ENCODE data around the gene BIN2.

Gene BIN2

GRCh38 chr12:51323966-51324895 is at the start of gene BIN2:
Gene BIN2, minus strand, starts transcription at chr12:51324174. Its CDS starts 72 bp downstream, at chr12:51324102.
- no peaks in the 10 kb centered on the region for H3K9me3 Mint-ChIP-seq
- H3K27me3 Mint-ChIP-seq (ENCODE audit: low read depth): no peaks in the 10 kb centered on the region
- peak within 1 kb of the TSS; percentile 95 for H3K4me3 Mint-ChIP-seq
- H3K4me1 Mint-ChIP-seq (ENCODE audit: low read depth): peaks cover 58% of the 10 kb centered on the region
- DNase-seq (ENCODE audit: low spot score): peak; percentile 75
- H3K27ac Mint-ChIP-seq: peak within 1 kb of the TSS; percentile 91
- H3K36me3 Mint-ChIP-seq (ENCODE audit: low read depth): peaks cover 32% of the 10 kb centered on the region

DNA sequence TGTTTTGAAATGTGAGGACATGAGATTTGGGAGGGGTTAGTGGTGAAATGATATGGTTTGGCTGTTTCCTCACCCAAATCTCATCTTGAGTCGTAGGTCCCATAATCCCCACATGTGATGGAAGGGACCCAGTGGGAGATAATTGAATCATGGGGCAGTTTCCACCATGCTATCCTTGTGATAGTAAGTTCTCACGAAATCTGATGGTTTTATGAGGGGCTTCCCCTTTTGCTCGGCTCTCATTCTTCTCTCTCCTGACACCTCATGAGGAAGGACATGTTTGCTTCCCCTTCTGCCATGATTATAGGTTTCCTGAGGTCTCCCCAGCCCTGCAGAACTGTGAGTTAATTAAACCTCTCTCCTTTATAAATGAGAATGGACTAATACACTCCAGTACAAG is 49.2 kb upstream of the BIN2 start:
- DNase-seq (ENCODE audit: low spot score): no peak
- Mint-ChIP-seq H3K9me3 (no peaks in the 10 kb centered on the region), H3K27me3 (ENCODE audit: low read depth) (no peaks in the 10 kb centered on the region), H3K27ac (no peak overlapping the region), H3K4me3 (no peak overlapping the region), H3K36me3 (ENCODE audit: low read depth) (peaks cover 51% of the 10 kb centered on the region), H3K4me1 (ENCODE audit: low read depth) (peaks cover 42% of the 10 kb centered on the region)

DNA sequence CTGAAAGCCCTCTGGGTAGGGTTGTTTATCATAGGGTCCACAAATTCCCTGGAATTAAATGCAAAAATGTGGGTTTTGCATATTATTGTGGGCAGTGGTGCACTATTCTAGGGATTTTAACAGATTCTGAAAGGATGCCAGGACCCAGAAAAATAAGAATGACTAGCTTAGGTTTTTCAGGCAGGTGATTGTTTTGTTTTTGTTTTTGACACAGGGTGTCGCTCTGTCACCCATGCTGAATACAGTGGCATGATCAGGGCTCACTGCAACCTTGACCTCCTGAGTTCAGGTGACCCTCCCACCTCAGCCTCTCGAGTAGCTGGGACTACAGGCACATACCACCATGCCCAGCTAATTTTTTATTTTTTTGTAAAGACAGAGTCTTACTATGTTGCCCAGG is 48.0 kb upstream of the BIN2 start:
- Mint-ChIP-seq H3K4me1 (ENCODE audit: low read depth) (peaks cover 51% of the 10 kb centered on the region), H3K36me3 (ENCODE audit: low read depth) (peaks cover 49% of the 10 kb centered on the region), H3K27ac (no peak overlapping the region), H3K9me3 (no peaks in the 10 kb centered on the region), H3K4me3 (no peak overlapping the region), H3K27me3 (ENCODE audit: low read depth) (no peaks in the 10 kb centered on the region)
- DNase-seq (ENCODE audit: low spot score): no peak

DNA sequence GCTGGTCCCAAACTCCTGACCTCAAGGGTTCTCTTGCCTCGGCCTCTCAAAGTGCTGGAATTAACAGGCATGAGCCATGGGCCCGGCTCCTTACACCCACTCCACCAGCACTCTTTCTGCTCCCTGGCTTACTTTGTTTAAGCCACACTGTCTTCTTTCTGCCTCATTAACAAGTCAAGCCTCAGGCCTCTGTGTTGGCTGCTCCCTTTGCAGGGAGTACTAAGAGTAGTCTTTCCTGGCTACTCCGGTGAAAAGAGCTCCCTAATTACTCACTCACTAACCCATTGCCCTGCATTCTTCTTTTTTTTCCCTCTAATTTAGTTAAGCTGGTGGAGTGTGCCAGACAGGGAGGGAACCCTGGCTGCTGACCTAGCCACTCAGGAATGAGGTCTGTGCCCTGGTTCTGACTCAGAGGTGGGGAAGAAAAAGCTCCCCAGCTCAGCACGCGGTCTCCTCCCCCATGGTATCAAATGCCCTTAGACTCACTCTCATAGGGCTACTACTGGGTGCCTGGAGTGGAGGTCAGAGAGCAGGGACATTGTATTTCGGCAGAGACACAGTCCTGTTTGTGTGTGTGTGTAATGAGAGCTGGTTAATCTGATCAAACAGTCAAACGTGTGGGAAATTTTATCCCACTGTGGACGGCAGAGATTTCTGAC is 47.5 kb upstream of the BIN2 start:
- peaks cover 49% of the 10 kb centered on the region for H3K36me3 Mint-ChIP-seq (ENCODE audit: low read depth)
- no peaks in the 10 kb centered on the region for H3K9me3 Mint-ChIP-seq
- peak overlapping the region; percentile 49 for H3K27ac Mint-ChIP-seq
- peaks cover 51% of the 10 kb centered on the region for H3K4me1 Mint-ChIP-seq (ENCODE audit: low read depth)
- no peak for DNase-seq (ENCODE audit: low spot score)
- peak overlapping the region; percentile 48 for H3K4me3 Mint-ChIP-seq
- H3K27me3 Mint-ChIP-seq (ENCODE audit: low read depth): no peaks in the 10 kb centered on the region

DNA sequence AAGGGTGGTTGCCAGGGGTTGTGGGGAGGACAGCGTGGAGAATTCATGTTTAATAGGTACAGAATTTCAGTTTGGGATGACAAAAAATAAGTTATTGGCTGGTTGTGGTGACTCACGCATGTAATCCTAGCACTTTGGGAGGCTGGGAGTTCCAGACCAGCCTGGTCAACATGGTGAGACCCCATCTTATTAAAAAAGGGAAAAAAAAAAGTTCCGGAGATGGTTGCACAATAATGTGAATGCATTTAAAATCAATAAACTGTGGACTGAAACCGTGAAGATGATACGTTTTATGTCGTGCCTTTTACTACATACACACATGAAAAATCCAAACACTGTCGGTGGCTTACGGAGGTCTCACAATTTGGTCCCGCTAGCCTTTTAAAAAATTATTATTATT is 46.7 kb upstream of the BIN2 start:
- Mint-ChIP-seq H3K27me3 (ENCODE audit: low read depth) (no peaks in the 10 kb centered on the region), H3K9me3 (no peaks in the 10 kb centered on the region), H3K4me3 (no peak overlapping the region), H3K4me1 (ENCODE audit: low read depth) (peaks cover 53% of the 10 kb centered on the region), H3K27ac (no peak overlapping the region), H3K36me3 (ENCODE audit: low read depth) (peaks cover 49% of the 10 kb centered on the region)
- no peak for DNase-seq (ENCODE audit: low spot score)

- no peak for DNase-seq (ENCODE audit: low spot score)
- peak overlapping the region; percentile 73 for H3K4me3 Mint-ChIP-seq
- H3K4me1 Mint-ChIP-seq (ENCODE audit: low read depth): peaks cover 51% of the 10 kb centered on the region
- peaks cover 43% of the 10 kb centered on the region for H3K36me3 Mint-ChIP-seq (ENCODE audit: low read depth)
- H3K27ac Mint-ChIP-seq: peak overlapping the region; percentile 82
- no peaks in the 10 kb centered on the region for H3K27me3 Mint-ChIP-seq (ENCODE audit: low read depth)
- H3K9me3 Mint-ChIP-seq: no peaks in the 10 kb centered on the region
Measured at GRCh38 chr12:51369581-51369980, 45.6 kb upstream of the BIN2 start.

DNA sequence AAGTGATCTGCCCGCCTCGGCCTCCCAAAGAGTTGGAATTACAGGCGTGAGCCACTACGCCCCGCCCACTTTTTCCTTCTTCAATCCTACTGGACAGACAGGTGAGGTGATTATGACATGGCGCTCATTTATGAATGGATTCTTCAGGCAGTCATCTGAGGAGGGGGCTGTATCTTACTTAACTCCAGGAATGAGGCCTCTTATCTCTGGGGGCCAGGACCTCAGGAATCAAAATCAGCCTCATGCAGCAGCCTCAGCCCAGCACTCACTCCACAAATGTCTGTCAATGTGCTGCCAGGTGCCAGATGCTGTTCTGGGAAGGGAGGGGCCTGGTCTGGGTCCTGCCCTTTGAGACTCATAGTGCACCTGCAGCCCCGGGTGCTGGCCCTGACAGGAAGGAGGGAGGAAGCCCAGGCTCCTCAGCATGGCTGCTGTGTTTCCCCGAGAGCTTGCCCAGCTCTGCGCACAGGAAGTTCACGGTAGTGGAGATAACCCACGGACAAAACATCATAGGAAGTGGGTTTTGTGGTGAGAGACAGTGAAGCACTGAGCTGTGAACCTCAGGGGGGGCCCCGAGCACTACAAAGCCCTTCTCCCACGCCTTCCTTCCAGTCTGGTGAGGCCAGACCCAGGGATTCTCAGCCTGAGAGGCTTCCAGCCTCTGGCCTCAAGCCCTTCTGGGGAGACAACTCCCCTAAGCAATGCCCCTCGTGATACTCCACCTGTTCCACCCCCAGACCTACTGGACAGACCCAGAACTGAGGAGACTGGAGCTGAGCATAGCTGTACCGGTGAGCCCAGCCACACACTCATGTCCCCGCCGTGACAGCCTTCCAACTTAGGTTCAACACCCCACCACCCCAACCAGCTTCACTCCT is 44.9 kb upstream of the BIN2 start:
- no peaks in the 10 kb centered on the region for H3K27me3 Mint-ChIP-seq (ENCODE audit: low read depth)
- H3K27ac Mint-ChIP-seq: peak overlapping the region; percentile 82
- peaks cover 50% of the 10 kb centered on the region for H3K4me1 Mint-ChIP-seq (ENCODE audit: low read depth)
- H3K36me3 Mint-ChIP-seq (ENCODE audit: low read depth): peaks cover 39% of the 10 kb centered on the region
- peak; percentile 91 for DNase-seq (ENCODE audit: low spot score)
- no peaks in the 10 kb centered on the region for H3K9me3 Mint-ChIP-seq
- peak overlapping the region; percentile 73 for H3K4me3 Mint-ChIP-seq

- Mint-ChIP-seq H3K27ac (no peak overlapping the region), H3K9me3 (no peaks in the 10 kb centered on the region), H3K27me3 (ENCODE audit: low read depth) (no peaks in the 10 kb centered on the region), H3K36me3 (ENCODE audit: low read depth) (peaks cover 25% of the 10 kb centered on the region), H3K4me1 (ENCODE audit: low read depth) (peaks cover 38% of the 10 kb centered on the region), H3K4me3 (no peak overlapping the region)
- no peak for DNase-seq (ENCODE audit: low spot score)
Measured at GRCh38 chr12:51365276-51365675, 41.3 kb upstream of the BIN2 start.

GRCh38 chr12:51364001-51364400 is 40.0 kb upstream of the BIN2 start:
- Mint-ChIP-seq H3K27ac (no peak overlapping the region), H3K27me3 (ENCODE audit: low read depth) (no peaks in the 10 kb centered on the region), H3K36me3 (ENCODE audit: low read depth) (peaks cover 27% of the 10 kb centered on the region), H3K4me3 (no peak overlapping the region), H3K4me1 (ENCODE audit: low read depth) (peaks cover 28% of the 10 kb centered on the region), H3K9me3 (no peaks in the 10 kb centered on the region)
- DNase-seq (ENCODE audit: low spot score): no peak

DNA sequence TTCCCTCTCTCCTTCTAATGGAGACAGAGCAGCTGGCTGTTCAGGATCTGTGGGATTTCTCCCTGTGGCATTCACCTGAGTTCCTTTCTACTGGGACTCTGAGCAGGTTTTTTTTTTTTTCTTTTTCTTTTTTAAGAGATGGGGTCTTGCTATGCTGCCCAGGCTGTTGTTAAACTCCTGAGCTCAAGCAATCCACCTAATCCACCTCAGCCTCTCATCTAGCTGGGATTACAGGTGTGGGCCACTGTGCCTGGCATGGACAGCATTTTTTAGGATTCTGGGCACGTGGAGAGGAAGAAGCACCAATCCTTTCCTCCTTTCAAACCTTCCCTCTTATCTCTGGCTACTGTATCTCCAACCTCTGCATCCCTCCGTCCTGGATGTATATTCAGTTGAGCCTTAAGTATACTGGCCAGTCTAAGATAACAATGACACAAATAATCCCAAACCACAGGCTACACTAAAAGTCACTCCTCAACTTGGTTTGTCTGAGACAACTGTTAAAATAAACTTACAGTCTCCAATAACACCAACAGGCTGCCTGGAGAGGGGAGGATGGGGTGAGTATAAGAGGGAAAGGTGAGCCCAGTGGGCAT is 38.9 kb upstream of the BIN2 start:
- Mint-ChIP-seq H3K4me3 (no peak overlapping the region), H3K27me3 (ENCODE audit: low read depth) (no peaks in the 10 kb centered on the region), H3K27ac (no peak overlapping the region), H3K4me1 (ENCODE audit: low read depth) (peaks cover 18% of the 10 kb centered on the region), H3K36me3 (ENCODE audit: low read depth) (peaks cover 29% of the 10 kb centered on the region), H3K9me3 (no peaks in the 10 kb centered on the region)
- DNase-seq (ENCODE audit: low spot score): no peak

DNA sequence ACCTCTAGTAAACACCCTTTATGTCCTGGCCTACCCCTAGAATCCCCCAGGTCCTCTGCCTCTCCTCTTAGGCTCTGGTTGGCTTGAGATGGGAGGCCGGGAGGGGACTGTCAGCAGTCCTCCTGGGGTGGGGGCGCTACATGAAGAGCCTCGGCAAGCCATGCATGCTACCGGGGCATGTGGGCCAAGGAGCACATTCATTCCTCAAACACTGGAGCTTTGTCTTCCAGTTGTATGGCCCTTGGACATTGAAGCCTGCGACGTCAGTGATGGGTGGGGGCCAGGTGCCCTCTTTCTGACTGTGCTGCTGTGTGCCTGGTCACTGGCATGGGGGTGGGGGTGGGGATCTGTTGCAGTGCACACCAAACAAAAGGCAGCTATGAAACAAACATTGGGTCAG is 38.3 kb upstream of the BIN2 start:
- Mint-ChIP-seq H3K27ac (no peak overlapping the region), H3K4me3 (no peak overlapping the region), H3K36me3 (ENCODE audit: low read depth) (peaks cover 27% of the 10 kb centered on the region), H3K4me1 (ENCODE audit: low read depth) (peaks cover 13% of the 10 kb centered on the region), H3K9me3 (no peaks in the 10 kb centered on the region), H3K27me3 (ENCODE audit: low read depth) (no peaks in the 10 kb centered on the region)
- DNase-seq (ENCODE audit: low spot score): no peak

DNA sequence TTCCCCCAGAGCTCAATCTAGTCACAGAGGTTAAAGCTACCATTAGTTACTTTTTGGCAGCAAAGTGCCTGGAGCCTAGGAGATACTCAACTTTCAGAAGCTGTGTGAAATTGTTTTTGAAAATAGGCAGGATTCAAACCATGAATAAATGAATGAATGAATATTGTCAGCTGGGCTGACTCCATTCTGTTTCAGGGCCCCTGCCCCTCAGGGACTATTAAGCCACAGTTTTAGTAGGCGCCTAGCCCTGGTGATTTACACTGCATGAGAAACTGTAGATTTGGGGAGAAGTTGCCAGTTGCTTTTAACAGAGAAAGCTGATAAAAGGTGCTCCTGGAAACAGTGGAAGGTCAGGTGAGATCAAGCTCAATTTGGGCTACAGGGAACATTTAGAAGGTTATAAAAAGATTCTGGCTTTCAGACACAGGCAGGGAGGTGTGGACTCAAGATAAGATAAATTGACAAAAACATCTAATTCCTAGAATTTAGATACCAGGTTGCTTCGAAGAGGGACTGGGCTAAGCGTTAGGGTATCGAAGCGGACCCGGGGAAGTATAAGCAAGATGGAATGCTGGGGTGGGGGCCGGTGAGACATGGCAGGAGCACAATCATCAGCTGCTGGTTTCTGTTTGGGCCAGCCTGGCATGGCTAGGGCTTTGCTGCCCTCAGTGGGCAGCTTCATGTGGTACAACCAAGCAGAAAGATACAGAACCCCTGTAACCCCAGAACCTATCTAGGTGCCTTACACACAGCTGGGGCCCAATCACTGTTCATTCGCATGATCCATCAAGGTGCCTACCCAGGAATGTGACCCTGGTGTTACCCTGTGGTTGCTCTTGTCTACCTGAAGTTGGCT is 37.4 kb upstream of the BIN2 start:
- Mint-ChIP-seq H3K27me3 (ENCODE audit: low read depth) (no peaks in the 10 kb centered on the region), H3K27ac (no peak overlapping the region), H3K4me1 (ENCODE audit: low read depth) (peaks cover 12% of the 10 kb centered on the region), H3K4me3 (no peak overlapping the region), H3K9me3 (no peaks in the 10 kb centered on the region), H3K36me3 (ENCODE audit: low read depth) (peaks cover 33% of the 10 kb centered on the region)
- DNase-seq (ENCODE audit: low spot score): no peak

GRCh38 chr12:51360315-51360714 is 36.3 kb upstream of the BIN2 start:
- Mint-ChIP-seq H3K27me3 (ENCODE audit: low read depth) (no peaks in the 10 kb centered on the region), H3K4me3 (no peak overlapping the region), H3K9me3 (no peaks in the 10 kb centered on the region), H3K4me1 (ENCODE audit: low read depth) (peaks cover 10% of the 10 kb centered on the region), H3K27ac (peak overlapping the region; percentile 8), H3K36me3 (ENCODE audit: low read depth) (peaks cover 31% of the 10 kb centered on the region)
- DNase-seq (ENCODE audit: low spot score): no peak

Data from T-helper 2 cell treated with Interferon-gamma antibody and Interleukin-4, amounts not matched to agents 5 μg/mL and 100 μg/mL, for 36 hours (primary cell).